ENCODE data around the gene AMN.

AMN gene

GRCh38 chr14:102903889-102904512 is 18.5 kb upstream of the AMN start:
- no peak for DNase-seq (ENCODE audit: extremely low read depth, low read depth)
- TF ChIP-seq, protein P1, sequence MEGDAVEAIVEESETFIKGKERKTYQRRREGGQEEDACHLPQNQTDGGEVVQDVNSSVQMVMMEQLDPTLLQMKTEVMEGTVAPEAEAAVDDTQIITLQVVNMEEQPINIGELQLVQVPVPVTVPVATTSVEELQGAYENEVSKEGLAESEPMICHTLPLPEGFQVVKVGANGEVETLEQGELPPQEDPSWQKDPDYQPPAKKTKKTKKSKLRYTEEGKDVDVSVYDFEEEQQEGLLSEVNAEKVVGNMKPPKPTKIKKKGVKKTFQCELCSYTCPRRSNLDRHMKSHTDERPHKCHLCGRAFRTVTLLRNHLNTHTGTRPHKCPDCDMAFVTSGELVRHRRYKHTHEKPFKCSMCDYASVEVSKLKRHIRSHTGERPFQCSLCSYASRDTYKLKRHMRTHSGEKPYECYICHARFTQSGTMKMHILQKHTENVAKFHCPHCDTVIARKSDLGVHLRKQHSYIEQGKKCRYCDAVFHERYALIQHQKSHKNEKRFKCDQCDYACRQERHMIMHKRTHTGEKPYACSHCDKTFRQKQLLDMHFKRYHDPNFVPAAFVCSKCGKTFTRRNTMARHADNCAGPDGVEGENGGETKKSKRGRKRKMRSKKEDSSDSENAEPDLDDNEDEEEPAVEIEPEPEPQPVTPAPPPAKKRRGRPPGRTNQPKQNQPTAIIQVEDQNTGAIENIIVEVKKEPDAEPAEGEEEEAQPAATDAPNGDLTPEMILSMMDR (IDR thresholded peaks at IDR 0.05; ENCODE audit: low read depth, low read length): no peak

DNA sequence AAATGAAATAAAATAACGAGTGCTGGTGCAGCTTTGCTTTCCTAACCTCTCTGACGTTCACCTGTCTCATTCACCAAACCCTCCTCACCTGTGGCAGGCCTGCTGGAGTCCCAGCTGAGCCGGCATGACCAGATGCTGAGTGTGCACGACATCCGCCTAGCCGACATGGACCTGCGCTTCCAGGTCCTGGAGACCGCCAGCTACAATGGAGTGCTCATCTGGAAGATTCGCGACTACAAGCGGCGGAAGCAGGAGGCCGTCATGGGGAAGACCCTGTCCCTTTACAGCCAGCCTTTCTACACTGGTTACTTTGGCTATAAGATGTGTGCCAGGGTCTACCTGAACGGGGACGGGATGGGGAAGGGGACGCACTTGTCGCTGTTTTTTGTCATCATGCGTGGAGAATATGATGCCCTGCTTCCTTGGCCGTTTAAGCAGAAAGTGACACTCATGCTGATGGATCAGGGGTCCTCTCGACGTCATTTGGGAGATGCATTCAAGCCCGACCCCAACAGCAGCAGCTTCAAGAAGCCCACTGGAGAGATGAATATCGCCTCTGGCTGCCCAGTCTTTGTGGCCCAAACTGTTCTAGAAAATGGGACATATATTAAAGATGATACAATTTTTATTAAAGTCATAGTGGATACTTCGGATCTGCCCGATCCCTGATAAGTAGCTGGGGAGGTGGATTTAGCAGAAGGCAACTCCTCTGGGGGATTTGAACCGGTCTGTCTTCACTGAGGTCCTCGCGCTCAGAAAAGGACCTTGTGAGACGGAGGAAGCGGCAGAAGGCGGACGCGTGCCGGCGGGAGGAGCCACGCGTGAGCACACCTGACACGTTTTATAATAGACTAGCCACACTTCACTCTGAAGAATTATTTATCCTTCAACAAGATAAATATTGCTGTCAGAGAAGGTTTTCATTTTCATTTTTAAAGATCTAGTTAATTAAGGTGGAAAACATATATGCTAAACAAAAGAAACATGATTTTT is 17.1 kb upstream of the AMN start:
- no peak for DNase-seq (ENCODE audit: extremely low read depth, low read depth)
- TF ChIP-seq, protein P1 (IDR thresholded peaks at IDR 0.05; ENCODE audit: low read depth, low read length): no peak

GRCh38 chr14:102906616-102907302 is 15.7 kb upstream of the AMN start:
- TF ChIP-seq, protein P1 (IDR thresholded peaks at IDR 0.05; ENCODE audit: low read depth, low read length): no peak
- DNase-seq (ENCODE audit: extremely low read depth, low read depth): no peak

- TF ChIP-seq, protein P1 (IDR thresholded peaks at IDR 0.05; ENCODE audit: low read depth, low read length): no peak
Observed at GRCh38 chr14:102907303-102907844, 15.1 kb upstream of the AMN start.

GRCh38 chr14:102907980-102908730 is 14.3 kb upstream of the AMN start:
- no peak for DNase-seq (ENCODE audit: extremely low read depth, low read depth)
- TF ChIP-seq, protein P1 (IDR thresholded peaks at IDR 0.05; ENCODE audit: low read depth, low read length): no peak

More at GRCh38 chr14:102907303-102907844, 15.1 kb upstream of the AMN start:
- no peak for DNase-seq (ENCODE audit: extremely low read depth, low read depth)

GRCh38 chr14:102908766-102909455 is 13.6 kb upstream of the AMN start:
- TF ChIP-seq, protein P1 (IDR thresholded peaks at IDR 0.05; ENCODE audit: low read depth, low read length): no peak
- DNase-seq (ENCODE audit: extremely low read depth, low read depth): no peak

Measured in AG09319 (cell line).